Caco-2 (cell line): ENCODE results near the gene GRID1. TPM values are rescaled to one million over a fixed set of nuclear protein-coding genes. Genes with fewer than 3 reads are reported as not detected.

Source experiments
- BruUV-seq: library from RNA; stranded (reverse); fragments of 400-500 nt; replicated peaks from 2 replicates; lab custom pipeline; 2021; lab: Mats Ljungman, UMichigan
- CTCF ChIA-PET: fragments of 300-600 bp; sonication (Branson Sonifier 250); formaldehyde crosslinking; loops from one replicate; lab custom pipeline; 2022; ENCODE audit warnings: antibody characterized with exemption; lab: Charles Lee
- POLR2A ChIA-PET: fragments of 300-600 bp; sonication (Branson Sonifier 250); formaldehyde crosslinking; loops from one replicate; lab custom pipeline; 2022; ENCODE audit warnings: antibody characterized with exemption; lab: Charles Lee
- DNase-seq, 2 experiments: peaks; one replicate each; pipeline versions ENCODE4 v3.0.0 to v3.0.0-alpha.2; 2020 to 2022
- H3K27me3 ChIP-seq: replicated peaks from 2 replicates; pipeline ENCODE4 v1.6.0; 2011; ENCODE audit warnings: low read length; ENCODE audit not compliant: control insufficient read depth, insufficient read depth
- H3K36me3 ChIP-seq: 2 replicates; pipeline ENCODE4 v1.5.1; 2011; ENCODE audit warnings: low read length; ENCODE audit not compliant: control insufficient read depth, insufficient read depth
- H3K4me1 ChIP-seq: fragments of 250-450 bp; sonication (Bioruptor Pico); 2 replicates; pipeline ENCODE4 v1.5.1; 2020; ENCODE audit warnings: mild to moderate bottlenecking
- H3K4me3 ChIP-seq: 2 replicates; pipeline ENCODE4 v1.5.1; 2011; ENCODE audit warnings: low read depth, mild to moderate bottlenecking, control low read depth, low read length
- H3K9me3 ChIP-seq: fragments of 250-450 bp; sonication (Bioruptor Pico); 2 replicates; pipeline ENCODE4 v1.5.1; 2020; ENCODE audit warnings: mild to moderate bottlenecking, moderate library complexity
- H3K27ac Mint-ChIP-seq: one replicate; pipeline ENCODE4 v1.8.0; 2022; ENCODE audit warnings: mixed read lengths; ENCODE audit not compliant: unreplicated experiment
- H3K27me3 Mint-ChIP-seq: one replicate; pipeline ENCODE4 v1.8.0; 2022; ENCODE audit warnings: mixed read lengths; ENCODE audit not compliant: insufficient read depth, unreplicated experiment
- H3K36me3 Mint-ChIP-seq: one replicate; pipeline ENCODE4 v1.8.0; 2022; ENCODE audit warnings: mild to moderate bottlenecking, mixed read lengths; ENCODE audit not compliant: insufficient read depth, unreplicated experiment
- H3K4me1 Mint-ChIP-seq: one replicate; pipeline ENCODE4 v1.8.0; 2022; ENCODE audit warnings: low read depth, mixed read lengths; ENCODE audit not compliant: unreplicated experiment
- H3K4me3 Mint-ChIP-seq: one replicate; pipeline ENCODE4 v1.8.0; 2022; ENCODE audit warnings: mild to moderate bottlenecking, moderate library complexity, mixed read lengths; ENCODE audit not compliant: unreplicated experiment
- H3K9me3 Mint-ChIP-seq: one replicate; pipeline ENCODE4 v1.8.0; 2022; ENCODE audit warnings: mixed read lengths; ENCODE audit not compliant: unreplicated experiment
- intact Hi-C: fragments of 100-400 bp; cut with micrococcal nuclease; formaldehyde crosslinking; loops from one replicate; pipeline ENCODE4 v1.10.0; 2022; ENCODE audit not compliant: unreplicated experiment
- total RNA-seq: library from RNA; stranded (reverse); gene quantifications from 2 replicates; pipeline ENCODE4 v1.2.3, GENCODE V29; 2022
- TF ChIP-seq, protein P1 (sequence below), 2 experiments: fragments of 200-600 bp in 1 of 2; IDR thresholded peaks; 1 replicate in 1 of 2; 2 replicates in 1 of 2; pipeline versions ENCODE4 v1.5.1 to v1.8.0; 2011 to 2022; ENCODE audit warnings: antibody characterized with exemption in 1 of 2, control low read depth in 1 of 2, inconsistent platforms in 1 of 2, low read depth in 1 of 2, low read length in 1 of 2, mild to moderate bottlenecking in 1 of 2, moderate library complexity in 1 of 2; ENCODE audit not compliant: insufficient read depth in 1 of 2, severe bottlenecking in 1 of 2, unreplicated experiment in 1 of 2

Gene GRID1
- total RNA-seq, 1 experiment from 2014 or later = 8.0 TPM

DNA sequence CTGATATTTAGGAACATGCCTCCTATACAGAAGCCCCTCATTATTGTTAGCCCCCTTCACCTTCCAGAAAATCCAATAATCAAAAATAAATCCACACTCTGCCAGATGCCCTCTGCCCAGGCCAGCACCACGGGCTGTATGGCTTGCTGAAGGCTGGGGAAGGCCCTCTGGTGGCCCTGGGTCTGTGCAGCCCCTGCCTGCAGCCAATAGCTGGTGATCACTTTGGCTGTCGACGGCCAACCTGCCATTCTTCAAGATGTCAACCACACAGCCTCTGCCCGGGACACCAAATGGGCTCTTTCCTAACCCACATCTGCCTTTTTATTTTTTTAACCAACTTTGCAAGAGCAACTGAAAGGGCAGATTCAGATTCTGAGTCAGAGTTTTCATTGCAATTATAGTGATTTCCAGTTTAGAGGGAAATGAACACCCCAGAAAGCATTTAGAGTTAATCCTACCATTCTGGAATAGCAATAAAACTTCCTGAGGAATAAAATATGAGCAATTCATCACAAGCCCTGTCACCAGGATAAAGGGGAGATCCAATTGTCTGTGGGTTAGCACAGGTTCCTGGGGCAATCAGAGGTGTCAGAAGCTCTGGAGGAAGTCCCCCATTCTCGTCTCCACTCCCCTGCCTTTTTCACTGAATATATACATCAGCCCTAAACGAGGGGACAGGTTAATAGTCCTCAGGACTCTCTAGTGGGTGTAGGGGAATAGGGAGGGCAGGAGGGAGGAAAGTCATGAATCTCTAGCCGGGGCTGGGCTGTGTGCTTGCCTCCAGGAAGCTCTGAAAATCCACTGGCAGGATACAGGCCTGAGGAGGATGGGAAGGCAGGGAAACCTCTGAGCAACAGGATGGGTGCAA lies 211.3 kb downstream of the GRID1 start:
- Mint-ChIP-seq H3K4me1 (no peaks in the 10 kb centered on the region), H3K27ac (no peak overlapping the region), H3K27me3 (peaks cover 6% of the 10 kb centered on the region), H3K9me3 (no peaks in the 10 kb centered on the region), H3K36me3 (peaks cover 4% of the 10 kb centered on the region), H3K4me3 (no peak overlapping the region)
- H3K4me3 ChIP-seq = no peak overlapping the region
- H3K9me3 ChIP-seq = no peaks in the 10 kb centered on the region
- intact Hi-C loops = no loop called here
- BruUV-seq = no TSS peak
- no peaks in the 10 kb centered on the region for H3K27me3 ChIP-seq
- H3K36me3 ChIP-seq = no peaks in the 10 kb centered on the region
- POLR2A ChIA-PET = no interaction called here
- TF ChIP-seq, protein P1, sequence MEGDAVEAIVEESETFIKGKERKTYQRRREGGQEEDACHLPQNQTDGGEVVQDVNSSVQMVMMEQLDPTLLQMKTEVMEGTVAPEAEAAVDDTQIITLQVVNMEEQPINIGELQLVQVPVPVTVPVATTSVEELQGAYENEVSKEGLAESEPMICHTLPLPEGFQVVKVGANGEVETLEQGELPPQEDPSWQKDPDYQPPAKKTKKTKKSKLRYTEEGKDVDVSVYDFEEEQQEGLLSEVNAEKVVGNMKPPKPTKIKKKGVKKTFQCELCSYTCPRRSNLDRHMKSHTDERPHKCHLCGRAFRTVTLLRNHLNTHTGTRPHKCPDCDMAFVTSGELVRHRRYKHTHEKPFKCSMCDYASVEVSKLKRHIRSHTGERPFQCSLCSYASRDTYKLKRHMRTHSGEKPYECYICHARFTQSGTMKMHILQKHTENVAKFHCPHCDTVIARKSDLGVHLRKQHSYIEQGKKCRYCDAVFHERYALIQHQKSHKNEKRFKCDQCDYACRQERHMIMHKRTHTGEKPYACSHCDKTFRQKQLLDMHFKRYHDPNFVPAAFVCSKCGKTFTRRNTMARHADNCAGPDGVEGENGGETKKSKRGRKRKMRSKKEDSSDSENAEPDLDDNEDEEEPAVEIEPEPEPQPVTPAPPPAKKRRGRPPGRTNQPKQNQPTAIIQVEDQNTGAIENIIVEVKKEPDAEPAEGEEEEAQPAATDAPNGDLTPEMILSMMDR (IDR thresholded peaks at IDR 0.05; ENCODE audit: insufficient read depth in 1 of 2, low read depth in 1 of 2, low read length in 1 of 2, severe bottlenecking in 1 of 2, unreplicated experiment in 1 of 2) = peak in 1 of 2 experiments; percentile 25
- peak in 1 of 2 experiments; percentile 17 for DNase-seq
- CTCF ChIA-PET = interaction anchor here (1.0 kb wide), 1 partner anchor 159 kb away, joined by 4 read pairs; no protein-coding TSS in a partner anchor
- H3K4me1 ChIP-seq = no peaks in the 10 kb centered on the region

DNA sequence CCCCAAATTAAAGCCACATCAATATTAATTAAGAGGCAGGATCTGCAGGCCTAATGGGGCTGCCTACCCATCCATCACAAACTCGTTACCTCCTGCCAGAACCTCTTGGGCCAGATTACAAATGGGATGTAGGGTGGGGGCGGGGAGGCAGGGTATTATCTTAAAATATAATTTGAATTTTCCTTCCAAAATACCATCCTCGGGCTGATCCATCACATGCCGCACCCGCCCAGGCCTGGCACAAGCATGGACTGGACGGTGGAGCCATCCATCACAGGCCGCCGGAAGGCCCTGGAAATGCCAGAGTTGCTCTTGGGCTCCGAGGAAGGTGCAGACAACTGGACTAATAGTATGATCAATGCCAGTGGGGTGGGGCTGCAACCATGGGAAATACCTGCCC lies 212.8 kb downstream of the GRID1 start:
- H3K4me1 ChIP-seq = no peaks in the 10 kb centered on the region
- ChIA-PET POLR2A (no interaction called here), CTCF (no interaction called here)
- no peak for DNase-seq
- TF ChIP-seq, protein P1 (IDR thresholded peaks at IDR 0.05; ENCODE audit: insufficient read depth in 1 of 2, low read depth in 1 of 2, low read length in 1 of 2, severe bottlenecking in 1 of 2, unreplicated experiment in 1 of 2) = no peak
- Mint-ChIP-seq H3K4me1 (no peaks in the 10 kb centered on the region), H3K9me3 (no peaks in the 10 kb centered on the region), H3K27me3 (peaks cover 8% of the 10 kb centered on the region), H3K4me3 (no peak overlapping the region), H3K27ac (no peak overlapping the region), H3K36me3 (peaks cover 4% of the 10 kb centered on the region)
- H3K36me3 ChIP-seq = no peaks in the 10 kb centered on the region
- BruUV-seq = no TSS peak
- no peak overlapping the region for H3K4me3 ChIP-seq
- no peaks in the 10 kb centered on the region for H3K27me3 ChIP-seq
- H3K9me3 ChIP-seq = no peaks in the 10 kb centered on the region
- intact Hi-C loops = no loop called here

DNA sequence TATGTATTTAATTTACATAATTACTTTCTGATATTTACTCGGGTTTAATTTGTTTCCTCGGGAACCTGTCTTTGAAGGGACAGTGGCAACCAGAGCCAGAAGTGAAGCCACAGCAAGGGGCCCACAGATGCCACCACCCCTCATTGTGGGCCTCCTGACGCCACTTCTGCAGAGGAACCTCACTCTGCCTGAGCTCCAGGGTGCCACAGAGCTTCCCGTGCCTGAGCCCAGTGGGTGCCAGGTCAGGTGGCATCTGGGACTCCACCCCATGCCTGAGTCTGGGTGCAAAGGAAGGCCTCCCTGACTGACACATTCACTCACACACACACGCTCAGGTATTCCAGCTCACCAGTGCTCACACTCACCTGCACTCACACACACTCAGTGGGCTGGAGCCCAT lies 213.7 kb downstream of the GRID1 start:
- TF ChIP-seq, protein P1 (IDR thresholded peaks at IDR 0.05; ENCODE audit: insufficient read depth in 1 of 2, low read depth in 1 of 2, low read length in 1 of 2, severe bottlenecking in 1 of 2, unreplicated experiment in 1 of 2) = no peak
- Histone ChIP-seq H3K4me3 (no peak overlapping the region), H3K9me3 (no peaks in the 10 kb centered on the region), H3K36me3 (no peaks in the 10 kb centered on the region), H3K4me1 (no peaks in the 10 kb centered on the region), H3K27me3 (no peaks in the 10 kb centered on the region)
- H3K4me3 Mint-ChIP-seq = no peak overlapping the region
- peaks cover 4% of the 10 kb centered on the region for H3K36me3 Mint-ChIP-seq
- no peaks in the 10 kb centered on the region for H3K9me3 Mint-ChIP-seq
- H3K4me1 Mint-ChIP-seq = no peaks in the 10 kb centered on the region
- no peak overlapping the region for H3K27ac Mint-ChIP-seq
- ChIA-PET CTCF (no interaction called here), POLR2A (no interaction called here)
- no TSS peak for BruUV-seq
- DNase-seq = no peak
- intact Hi-C loops = no loop called here
- H3K27me3 Mint-ChIP-seq = peaks cover 8% of the 10 kb centered on the region
